Transverse colon (tissue), 4 donors: Measurements from ENCODE around the gene AK3. TPM values are rescaled to one million over a fixed set of nuclear protein-coding genes. Genes with fewer than 3 reads are reported as not detected.

Experiments
- DNase-seq: peaks from one replicate; pipeline ENCODE4 v3.0.0-alpha.2; 2019
- H3K27ac ChIP-seq, 4 donors: fragments of 200-600 bp; sonication (generic); 2 replicates each; pipeline ENCODE4 v1.5.1; 2016 to 2018; ENCODE audit warnings: inconsistent platforms in 4 of 4
- H3K27me3 ChIP-seq: fragments of 200-600 bp; sonication (generic); 2 replicates; pipeline ENCODE4 v1.5.1; 2017; ENCODE audit warnings: inconsistent platforms
- H3K36me3 ChIP-seq, 4 donors: fragments of 200-600 bp; sonication (generic); 2 replicates each; pipeline ENCODE4 v1.5.1; 2017 to 2019; ENCODE audit warnings: inconsistent platforms in 4 of 4
- H3K4me1 ChIP-seq, 4 donors: fragments of 200-600 bp; sonication (generic); 2 replicates each; pipeline ENCODE4 v1.5.1; 2017 to 2020; ENCODE audit warnings: inconsistent platforms in 4 of 4
- H3K4me3 ChIP-seq, 4 donors: fragments of 200-600 bp; sonication (generic); 1 replicate in 1 of 4; 2 replicates in 3 of 4; pipeline versions ENCODE4 v1.5.1 to v1.6.1; 2017 to 2019; ENCODE audit warnings: inconsistent platforms in 4 of 4
- H3K9me3 ChIP-seq, 2 donors: fragments of 200-600 bp; sonication (generic); 2 replicates each; pipeline ENCODE4 v1.5.1; 2017 to 2019; ENCODE audit warnings: inconsistent platforms in 2 of 2
- EP300 ChIP-seq: sonication (generic); formaldehyde crosslinking; IDR thresholded peaks from one replicate; pipeline ENCODE4 v1.6.1; 2017; ENCODE audit warnings: antibody characterized with exemption, low read depth
- POLR2A ChIP-seq: fragments of 450-650 bp; IDR thresholded peaks from one replicate; pipeline ENCODE4 v1.6.1; 2016; ENCODE audit warnings: antibody characterized with exemption, mild to moderate bottlenecking, moderate library complexity
- POLR2AphosphoS5 ChIP-seq, 3 donors: sonication (generic); formaldehyde crosslinking; IDR thresholded peaks; one replicate each; pipeline ENCODE4 v1.6.1; 2016; ENCODE audit warnings: antibody characterized with exemption in 3 of 3
- WGBS, 2 donors: methylation state at CpG; one replicate each; pipeline ENCODE4 v1.1.5; 2018; ENCODE audit warnings: low coverage in 1 of 2; 5-methylcytosine and 5-hydroxymethylcytosine counted together
- in situ Hi-C, 4 donors: fragments of 200-750 bp; cut with MboI; loops; one replicate each; pipeline versions ENCODE4 v1.15.0 to v1.15.1; 2017; ENCODE audit warnings: low sequenced_read_pairs in 3 of 4, low pct_ligation_motif_present in 1 of 4, low pct_unique_long_range_greater_than_20kb in 1 of 4
- intact Hi-C: fragments of 100-400 bp; cut with DNase I; formaldehyde crosslinking; loops from one replicate; pipeline ENCODE4 v1.15.1; 2023; ENCODE audit warnings: low total_unique reads
- total RNA-seq, 4 donors: library from RNA; depleted of rRNA; stranded (reverse); fragments of >200 nt; gene quantifications; one replicate each; pipeline ENCODE4 v1.1.0, GENCODE V29; 2016
- TF ChIP-seq, protein P1 (sequence below), 5 experiments: fragments of 200-600 bp in 3 of 5; fragments of 450-650 bp in 2 of 5; sonication (generic) in 3 of 5; IDR thresholded peaks; 1 replicate in 2 of 5; 2 replicates in 3 of 5; pipeline ENCODE4 v1.5.1; 2016 to 2017; ENCODE audit warnings: antibody characterized with exemption in 5 of 5, inconsistent platforms in 3 of 5, mild to moderate bottlenecking in 2 of 5, moderate library complexity in 1 of 5

AK3 gene
- total RNA-seq, 4 donors from 2014 or later = 25.9 to 121 (median 82.3) TPM

DNA sequence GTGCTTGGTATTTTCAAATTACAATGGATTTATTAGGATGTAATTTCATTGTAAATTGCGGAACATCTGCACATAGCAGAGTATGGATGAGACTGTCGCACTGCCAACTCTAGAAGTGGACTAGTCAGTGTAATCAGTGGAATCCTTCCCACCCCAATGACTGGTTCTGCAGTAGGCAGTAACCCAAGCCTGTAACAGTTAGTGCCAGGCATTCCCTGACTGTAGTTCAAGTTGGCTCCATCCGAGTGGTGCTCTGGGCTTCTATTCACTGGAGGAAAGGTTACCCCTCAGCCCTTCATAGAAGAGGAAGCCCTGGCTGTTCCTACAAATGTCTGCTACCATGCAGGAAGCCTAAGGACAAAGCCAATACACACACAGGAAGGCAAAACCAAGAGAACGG, 23.2 kb downstream of the AK3 start:
- peaks cover 0 to 71% (median 26%) of the 10 kb centered on the region in 4 donors for H3K36me3 ChIP-seq
- DNase-seq = no peak
- no peaks in the 10 kb centered on the region for H3K9me3 ChIP-seq
- no peaks in the 10 kb centered on the region for H3K27me3 ChIP-seq
- in situ Hi-C loops (no loop called here), intact Hi-C loops (no loop called here)
- no peak overlapping the region for H3K27ac ChIP-seq
- H3K4me1 ChIP-seq = no peaks in the 10 kb centered on the region
- TF ChIP-seq POLR2AphosphoS5 (IDR thresholded peaks at IDR 0.05) = no peak
- H3K4me3 ChIP-seq = no peak overlapping the region
- 93 to 100% methylated on average over 1 to 4 of the region's 4 CpGs for WGBS, 2 donors

DNA sequence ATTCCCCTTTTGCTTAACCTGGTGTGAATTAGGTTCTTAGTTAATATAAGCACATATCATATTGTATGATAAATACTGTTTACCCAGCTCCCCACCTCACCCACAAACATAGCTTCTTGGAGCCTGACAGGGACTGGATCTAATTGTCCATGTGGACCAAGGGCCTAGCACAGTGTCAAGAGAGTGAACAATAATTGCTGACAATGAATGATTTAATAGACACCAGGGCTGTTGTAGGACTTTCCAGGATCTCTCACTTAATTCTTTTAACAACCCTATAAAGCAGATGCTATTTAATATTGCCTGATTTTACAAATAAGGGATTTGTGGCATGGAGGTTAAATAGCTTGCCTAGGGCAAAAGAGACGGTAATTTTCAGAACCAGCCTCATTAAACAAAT, 24.8 kb downstream of the AK3 start:
- Histone ChIP-seq H3K4me1 (no peaks in the 10 kb centered on the region), H3K9me3 (no peaks in the 10 kb centered on the region), H3K4me3 (no peak overlapping the region), H3K27me3 (no peaks in the 10 kb centered on the region), H3K27ac (no peak overlapping the region), H3K36me3 (peaks cover 0 to 78% (median 29%) of the 10 kb centered on the region in 4 donors)
- in situ Hi-C loops = no loop called here
- DNase-seq = no peak
- TF ChIP-seq POLR2A (no peak), POLR2AphosphoS5 (IDR thresholded peaks at IDR 0.05) (no peak), EP300 (no peak)
- TF ChIP-seq, protein P1, sequence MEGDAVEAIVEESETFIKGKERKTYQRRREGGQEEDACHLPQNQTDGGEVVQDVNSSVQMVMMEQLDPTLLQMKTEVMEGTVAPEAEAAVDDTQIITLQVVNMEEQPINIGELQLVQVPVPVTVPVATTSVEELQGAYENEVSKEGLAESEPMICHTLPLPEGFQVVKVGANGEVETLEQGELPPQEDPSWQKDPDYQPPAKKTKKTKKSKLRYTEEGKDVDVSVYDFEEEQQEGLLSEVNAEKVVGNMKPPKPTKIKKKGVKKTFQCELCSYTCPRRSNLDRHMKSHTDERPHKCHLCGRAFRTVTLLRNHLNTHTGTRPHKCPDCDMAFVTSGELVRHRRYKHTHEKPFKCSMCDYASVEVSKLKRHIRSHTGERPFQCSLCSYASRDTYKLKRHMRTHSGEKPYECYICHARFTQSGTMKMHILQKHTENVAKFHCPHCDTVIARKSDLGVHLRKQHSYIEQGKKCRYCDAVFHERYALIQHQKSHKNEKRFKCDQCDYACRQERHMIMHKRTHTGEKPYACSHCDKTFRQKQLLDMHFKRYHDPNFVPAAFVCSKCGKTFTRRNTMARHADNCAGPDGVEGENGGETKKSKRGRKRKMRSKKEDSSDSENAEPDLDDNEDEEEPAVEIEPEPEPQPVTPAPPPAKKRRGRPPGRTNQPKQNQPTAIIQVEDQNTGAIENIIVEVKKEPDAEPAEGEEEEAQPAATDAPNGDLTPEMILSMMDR (IDR thresholded peaks at IDR 0.05) = no peak
- intact Hi-C loops = no loop called here
- 95 to 100% methylated on average over 1 of the region's 1 CpG for WGBS, 2 donors

DNA sequence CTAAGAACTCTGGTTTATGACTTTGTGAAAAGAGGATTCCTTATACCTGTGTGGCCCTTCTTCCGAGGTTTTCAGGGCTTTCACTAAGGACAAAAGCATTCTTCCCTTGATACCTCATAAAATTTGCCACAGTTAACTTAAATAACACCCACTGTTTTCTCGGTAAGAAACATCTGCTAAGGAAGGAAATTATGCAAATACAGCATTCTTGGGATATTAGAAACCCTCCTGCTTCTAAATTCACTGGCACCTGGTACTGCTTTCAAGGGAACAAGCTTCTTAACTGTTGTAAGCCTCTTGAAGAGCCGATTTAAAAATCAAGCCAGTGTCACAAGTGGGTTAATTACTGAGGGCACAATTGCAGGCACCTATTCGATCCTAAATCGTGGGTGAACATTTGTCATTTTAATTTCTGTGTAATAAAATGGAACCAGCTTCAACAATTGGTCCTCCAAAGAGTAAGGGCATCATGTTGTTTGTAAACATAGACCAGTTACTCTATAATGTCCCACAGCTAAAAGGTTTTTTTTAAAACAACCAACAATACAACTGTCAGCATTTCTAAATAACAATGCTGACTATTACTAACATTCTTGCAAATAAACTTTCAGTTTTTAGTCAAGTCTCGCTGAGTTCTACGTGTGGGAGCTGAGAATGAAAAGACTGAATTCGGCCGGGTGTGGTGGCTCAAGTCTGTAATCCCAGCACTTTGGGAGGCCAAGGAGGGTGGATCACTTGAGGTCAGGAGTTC, 26.6 kb downstream of the AK3 start:
- no peak for TF ChIP-seq EP300
- TF ChIP-seq, protein P1 (IDR thresholded peaks at IDR 0.05) = no peak
- no peak for TF ChIP-seq POLR2AphosphoS5 (IDR thresholded peaks at IDR 0.05)
- TF ChIP-seq POLR2A = no peak
- no peak overlapping the region for H3K27ac ChIP-seq
- in situ Hi-C loops = no loop called here

DNA sequence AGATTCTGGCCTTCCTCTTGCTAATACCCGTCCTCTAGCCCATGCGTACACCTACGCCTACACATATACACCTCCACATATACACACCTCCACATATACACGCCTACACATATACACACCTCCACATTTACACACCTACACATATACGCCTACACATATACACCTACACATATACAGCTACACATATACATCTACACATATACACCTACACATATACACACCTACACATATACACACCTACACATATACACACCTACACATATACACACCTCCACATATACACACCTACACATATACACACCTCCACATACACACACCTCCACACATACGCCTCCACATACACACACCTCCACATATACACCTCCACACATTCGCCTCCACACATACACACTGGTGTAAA, 27.2 kb downstream of the AK3 start:
- intact Hi-C loops (no loop called here), in situ Hi-C loops (no loop called here)
- H3K9me3 ChIP-seq = no peaks in the 10 kb centered on the region
- H3K27ac ChIP-seq = no peak overlapping the region
- DNase-seq = no peak
- TF ChIP-seq EP300 = no peak
- TF ChIP-seq, protein P1 (IDR thresholded peaks at IDR 0.05) = no peak
- TF ChIP-seq POLR2A = no peak
- TF ChIP-seq POLR2AphosphoS5 (IDR thresholded peaks at IDR 0.05) = no peak
- no peaks in the 10 kb centered on the region for H3K4me1 ChIP-seq
- H3K4me3 ChIP-seq = no peak overlapping the region
- WGBS, 2 donors = 55 to 72% methylated on average over 7 of the region's 7 CpGs
- H3K36me3 ChIP-seq = peaks cover 0 to 64% (median 26%) of the 10 kb centered on the region in 4 donors
- no peaks in the 10 kb centered on the region for H3K27me3 ChIP-seq

More for the DNA sequence above, 26.6 kb downstream of the AK3 start:
- H3K4me1 ChIP-seq = no peaks in the 10 kb centered on the region
- intact Hi-C loops = no loop called here
- WGBS, 2 donors = 74 to 75% methylated on average over 5 to 9 of the region's 9 CpGs
- H3K36me3 ChIP-seq = peaks cover 0 to 67% (median 29%) of the 10 kb centered on the region in 4 donors
- no peak overlapping the region for H3K4me3 ChIP-seq
- H3K9me3 ChIP-seq = no peaks in the 10 kb centered on the region
- no peak for DNase-seq
- H3K27me3 ChIP-seq = no peaks in the 10 kb centered on the region

DNA sequence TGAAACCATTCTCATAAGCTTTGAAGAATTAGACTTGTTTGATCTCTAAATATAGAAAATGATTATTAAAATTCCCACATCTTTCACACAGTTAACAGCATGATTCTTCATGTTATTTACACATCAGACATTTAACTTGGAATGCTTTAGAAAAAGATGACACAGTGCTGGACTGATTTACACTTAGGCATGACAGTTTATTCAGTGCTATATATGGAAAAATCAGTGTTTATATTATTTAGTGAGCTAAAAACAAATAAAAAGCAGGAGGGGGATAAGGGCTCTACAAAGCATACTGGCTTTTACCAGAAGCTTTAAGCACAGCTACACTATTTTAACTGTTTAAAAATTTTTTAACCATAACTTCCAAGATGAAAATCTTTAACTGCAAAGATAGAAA, 31.6 kb downstream of the AK3 start:
- intact Hi-C loops = no loop called here
- TF ChIP-seq, protein P1 (IDR thresholded peaks at IDR 0.05) = no peak
- no peak for TF ChIP-seq POLR2AphosphoS5 (IDR thresholded peaks at IDR 0.05)
- TF ChIP-seq POLR2A = no peak
- TF ChIP-seq EP300 = no peak

More for the DNA sequence above, 31.6 kb downstream of the AK3 start:
- Histone ChIP-seq H3K36me3 (peaks cover 0 to 43% (median 9%) of the 10 kb centered on the region in 4 donors), H3K4me1 (no peaks in the 10 kb centered on the region), H3K27me3 (no peaks in the 10 kb centered on the region), H3K9me3 (no peaks in the 10 kb centered on the region), H3K4me3 (no peak overlapping the region), H3K27ac (no peak overlapping the region)
- DNase-seq = no peak
- in situ Hi-C loops = no loop called here
